Pulmonary artery endothelial cell (primary cell): ENCODE data around the gene RRAGC. TPM values are rescaled to one million over a fixed set of nuclear protein-coding genes. Genes with fewer than 3 reads are reported as not detected.

Experiments used
- total RNA-seq: library from RNA; depleted of rRNA; stranded (reverse); fragments of >200 nt; gene quantifications from 2 replicates; pipeline ENCODE4 v1.2.3, GENCODE V29; 2014

Gene RRAGC
- total RNA-seq, 1 donor from 2014 or later: 17.1 TPM

Other genes starting within 250 kb of the RRAGC start
- 12.9 and 15.7 TPM in 2 replicates for gene MYCBP, start 13.6 kb upstream of the RRAGC start, total RNA-seq
- gene GJA9, start 21.8 kb upstream of the RRAGC start, total RNA-seq: 0.07 TPM in 1 of 2 replicates, not detected in the other
- 0.33 and 1.1 TPM in 2 replicates for gene RHBDL2, start 82.1 kb upstream of the RRAGC start, total RNA-seq
- gene AKIRIN1, start 131.5 kb upstream of the RRAGC start, total RNA-seq: 40.7 and 42.8 TPM in 2 replicates
- 474 and 692 TPM in 2 replicates for gene NDUFS5, start 166.6 kb upstream of the RRAGC start, total RNA-seq